ENCODE results near the gene DNAH3. TPM values are rescaled to one million over a fixed set of nuclear protein-coding genes. Genes with fewer than 3 reads are reported as not detected.
"Not testable (repeated sequence)": the region's sequence is repeated elsewhere in the genome, so short reads cannot be mapped to it uniquely, and the experiment has no call there.

DNAH3 gene, protein sequence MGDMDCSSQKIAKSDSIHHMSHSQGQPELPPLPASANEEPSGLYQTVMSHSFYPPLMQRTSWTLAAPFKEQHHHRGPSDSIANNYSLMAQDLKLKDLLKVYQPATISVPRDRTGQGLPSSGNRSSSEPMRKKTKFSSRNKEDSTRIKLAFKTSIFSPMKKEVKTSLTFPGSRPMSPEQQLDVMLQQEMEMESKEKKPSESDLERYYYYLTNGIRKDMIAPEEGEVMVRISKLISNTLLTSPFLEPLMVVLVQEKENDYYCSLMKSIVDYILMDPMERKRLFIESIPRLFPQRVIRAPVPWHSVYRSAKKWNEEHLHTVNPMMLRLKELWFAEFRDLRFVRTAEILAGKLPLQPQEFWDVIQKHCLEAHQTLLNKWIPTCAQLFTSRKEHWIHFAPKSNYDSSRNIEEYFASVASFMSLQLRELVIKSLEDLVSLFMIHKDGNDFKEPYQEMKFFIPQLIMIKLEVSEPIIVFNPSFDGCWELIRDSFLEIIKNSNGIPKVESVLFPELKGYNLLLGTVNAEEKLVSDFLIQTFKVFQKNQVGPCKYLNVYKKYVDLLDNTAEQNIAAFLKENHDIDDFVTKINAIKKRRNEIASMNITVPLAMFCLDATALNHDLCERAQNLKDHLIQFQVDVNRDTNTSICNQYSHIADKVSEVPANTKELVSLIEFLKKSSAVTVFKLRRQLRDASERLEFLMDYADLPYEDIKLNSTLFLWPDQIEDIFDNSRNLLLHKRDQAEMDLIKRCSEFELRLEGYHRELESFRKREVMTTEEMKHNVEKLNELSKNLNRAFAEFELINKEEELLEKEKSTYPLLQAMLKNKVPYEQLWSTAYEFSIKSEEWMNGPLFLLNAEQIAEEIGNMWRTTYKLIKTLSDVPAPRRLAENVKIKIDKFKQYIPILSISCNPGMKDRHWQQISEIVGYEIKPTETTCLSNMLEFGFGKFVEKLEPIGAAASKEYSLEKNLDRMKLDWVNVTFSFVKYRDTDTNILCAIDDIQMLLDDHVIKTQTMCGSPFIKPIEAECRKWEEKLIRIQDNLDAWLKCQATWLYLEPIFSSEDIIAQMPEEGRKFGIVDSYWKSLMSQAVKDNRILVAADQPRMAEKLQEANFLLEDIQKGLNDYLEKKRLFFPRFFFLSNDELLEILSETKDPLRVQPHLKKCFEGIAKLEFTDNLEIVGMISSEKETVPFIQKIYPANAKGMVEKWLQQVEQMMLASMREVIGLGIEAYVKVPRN (N-terminal part only)
- under 1 TPM; 0.02 to 0.03 TPM for total RNA-seq

- no peak within 1 kb of the TSS for H3K27ac Mint-ChIP-seq
- CTCF ChIA-PET, result interaction anchor here (0.8 kb wide), 1 partner anchor 27 kb away, joined by 4 read pairs; no protein-coding TSS in a partner anchor
- H3K4me3 Mint-ChIP-seq, result no peak within 1 kb of the TSS
- no peaks in the 10 kb centered on the region for H3K4me1 Mint-ChIP-seq
- DNase-seq (no peak), ATAC-seq (no peak)
- H3K36me3 Mint-ChIP-seq, result no peaks in the 10 kb centered on the region
- H3K9me3 Mint-ChIP-seq (ENCODE audit: low read depth), result no peaks in the 10 kb centered on the region
- peaks cover 32% of the 10 kb centered on the region for H3K27me3 Mint-ChIP-seq
Observed at GRCh38 chr16:21150375-21151001, at the start of gene DNAH3. TSS of gene DNAH3 (minus strand) at chr16:21150846. CDS start at chr16:21150319, 527 bp downstream.

DNA sequence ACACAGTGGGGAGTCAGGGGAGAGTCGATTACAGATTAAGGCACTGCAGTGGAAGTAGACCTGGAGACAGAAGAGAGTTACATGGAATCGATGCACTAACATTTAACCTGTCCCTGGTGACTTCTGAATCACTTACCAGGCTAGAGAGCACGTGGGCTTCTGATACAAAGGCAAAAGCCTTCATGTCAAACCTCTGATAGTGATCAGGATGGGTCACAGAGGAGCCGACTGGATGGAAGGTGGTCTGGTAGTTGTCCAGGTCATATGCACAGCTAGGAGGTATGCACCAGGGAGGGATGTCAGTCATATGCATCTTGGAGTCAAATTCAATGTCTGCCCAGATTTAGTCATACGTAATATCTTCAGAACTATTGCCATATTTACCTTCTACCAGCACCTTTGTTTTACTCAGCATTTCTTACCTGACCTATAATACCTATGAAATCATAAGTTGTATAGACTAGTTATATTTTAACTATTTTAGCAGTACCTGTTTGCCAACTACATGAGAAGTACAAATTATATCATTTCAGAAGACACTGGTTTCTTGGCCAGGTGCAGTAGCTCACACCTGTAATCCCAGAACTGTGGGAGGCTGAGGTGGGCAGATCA, 49.1 kb upstream of the DNAH3 start:
- Mint-ChIP-seq H3K4me3 (no peak overlapping the region), H3K36me3 (no peaks in the 10 kb centered on the region), H3K9me3 (ENCODE audit: low read depth) (no peaks in the 10 kb centered on the region), H3K27me3 (peaks cover 54% of the 10 kb centered on the region), H3K27ac (no peak overlapping the region), H3K4me1 (no peaks in the 10 kb centered on the region)
- ATAC-seq, result no peak
- CTCF ChIA-PET, result no interaction called here
- DNase-seq, result no peak

GRCh38 chr16:21197621-21198020, 47.0 kb upstream of the DNAH3 start:
- ATAC-seq (no peak), DNase-seq (no peak)
- Mint-ChIP-seq H3K9me3 (ENCODE audit: low read depth) (no peaks in the 10 kb centered on the region), H3K4me3 (no peak overlapping the region), H3K4me1 (no peaks in the 10 kb centered on the region), H3K27ac (no peak overlapping the region), H3K27me3 (peaks cover 55% of the 10 kb centered on the region), H3K36me3 (no peaks in the 10 kb centered on the region)
- CTCF ChIA-PET, result no interaction called here

DNA sequence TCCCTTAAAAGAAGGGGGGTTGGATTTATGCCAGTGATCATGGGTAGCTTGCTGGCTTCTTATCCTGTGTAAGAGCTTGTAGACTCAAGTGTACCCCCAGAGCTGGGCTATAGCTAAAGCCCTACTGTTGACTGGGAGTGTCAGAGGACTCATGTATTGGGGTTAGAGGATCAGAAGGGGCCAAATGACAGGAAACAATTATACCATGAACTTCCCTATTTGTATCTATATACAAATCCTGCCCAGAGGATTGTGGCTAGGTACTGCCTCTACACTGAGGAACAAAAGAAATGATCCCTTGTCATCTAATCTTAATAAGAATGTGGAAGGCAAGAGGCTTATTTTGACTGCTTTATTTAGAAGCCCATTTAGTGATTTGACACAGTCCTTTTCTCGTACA, 46.5 kb upstream of the DNAH3 start:
- Mint-ChIP-seq H3K27ac (no peak overlapping the region), H3K4me3 (no peak overlapping the region), H3K4me1 (no peaks in the 10 kb centered on the region), H3K27me3 (peaks cover 53% of the 10 kb centered on the region), H3K36me3 (no peaks in the 10 kb centered on the region), H3K9me3 (ENCODE audit: low read depth) (no peaks in the 10 kb centered on the region)
- CTCF ChIA-PET, result interaction anchor here (0.9 kb wide), 1 partner anchor 9 kb away, joined by 4 read pairs; no protein-coding TSS in a partner anchor
- DNase-seq, result no peak
- ATAC-seq, result no peak

DNA sequence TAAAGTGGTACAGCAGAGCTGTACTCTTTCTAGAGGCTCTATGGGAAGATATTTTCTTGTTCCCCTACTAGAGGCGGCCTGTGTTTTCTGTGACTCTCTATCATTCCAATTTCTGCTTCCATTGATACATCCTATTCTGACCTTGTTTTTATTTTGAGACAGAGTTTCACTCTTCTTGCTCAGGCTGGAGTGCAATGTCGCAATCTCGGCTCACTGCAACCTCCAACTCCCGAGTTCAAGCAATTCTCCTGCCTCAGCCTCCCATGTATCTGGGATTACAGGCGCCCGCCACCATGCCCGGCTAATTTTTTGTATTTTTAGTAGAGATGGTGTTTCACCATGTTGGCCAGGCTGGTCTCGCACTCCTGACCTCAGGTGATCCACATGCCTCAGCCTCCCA, 44.7 kb upstream of the DNAH3 start:
- H3K27ac Mint-ChIP-seq; DNase-seq; H3K4me1 Mint-ChIP-seq; H3K4me3 Mint-ChIP-seq; H3K9me3 Mint-ChIP-seq (ENCODE audit: low read depth); H3K36me3 Mint-ChIP-seq; ATAC-seq: not testable (repeated sequence)
- CTCF ChIA-PET, result interaction anchor here (1.0 kb wide), 1 partner anchor 41 kb away, joined by 3 read pairs; no protein-coding TSS in a partner anchor
- H3K27me3 Mint-ChIP-seq, result peaks cover 50% of the 10 kb centered on the region

GRCh38 chr16:21194771-21195301, 44.2 kb upstream of the DNAH3 start:
- no peak overlapping the region for H3K4me3 Mint-ChIP-seq
- no peaks in the 10 kb centered on the region for H3K4me1 Mint-ChIP-seq
- CTCF ChIA-PET, result interaction anchor here (1.0 kb wide), 1 partner anchor 40 kb away, joined by 3 read pairs; no protein-coding TSS in a partner anchor
- ATAC-seq (no peak), DNase-seq (no peak)
- no peaks in the 10 kb centered on the region for H3K9me3 Mint-ChIP-seq (ENCODE audit: low read depth)
- H3K27ac Mint-ChIP-seq, result no peak overlapping the region
- no peaks in the 10 kb centered on the region for H3K36me3 Mint-ChIP-seq
- H3K27me3 Mint-ChIP-seq, result peaks cover 53% of the 10 kb centered on the region

DNA sequence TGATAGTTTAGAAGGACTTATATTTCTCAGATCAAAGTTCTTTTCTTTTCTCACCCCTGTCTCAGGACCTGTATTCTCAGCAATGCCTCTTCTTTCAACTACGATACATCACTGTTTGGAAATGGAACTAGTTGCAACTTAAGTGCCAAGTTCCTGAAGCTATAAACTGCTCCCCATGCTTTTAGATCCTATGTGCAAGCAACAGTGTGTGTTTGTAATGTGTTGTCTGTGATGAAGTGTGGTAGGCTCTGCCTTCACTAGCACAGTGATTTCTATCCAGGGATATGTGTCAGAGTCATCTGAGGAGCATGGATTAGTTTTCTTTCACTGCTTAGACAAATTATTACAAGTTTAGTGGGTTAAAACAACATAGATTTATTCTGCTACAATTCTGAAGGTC, 42.3 kb upstream of the DNAH3 start:
- no peak for DNase-seq
- ATAC-seq, result no peak
- peaks cover 45% of the 10 kb centered on the region for H3K27me3 Mint-ChIP-seq
- H3K36me3 Mint-ChIP-seq, result no peaks in the 10 kb centered on the region
- no peak overlapping the region for H3K4me3 Mint-ChIP-seq
- peaks cover 3% of the 10 kb centered on the region for H3K4me1 Mint-ChIP-seq
- CTCF ChIA-PET, result no interaction called here
- no peaks in the 10 kb centered on the region for H3K9me3 Mint-ChIP-seq (ENCODE audit: low read depth)
- no peak overlapping the region for H3K27ac Mint-ChIP-seq

GRCh38 chr16:21190599-21190998, 40.0 kb upstream of the DNAH3 start:
- DNase-seq, result no peak
- Mint-ChIP-seq H3K27me3 (peaks cover 32% of the 10 kb centered on the region), H3K27ac (no peak overlapping the region), H3K36me3 (no peaks in the 10 kb centered on the region), H3K4me1 (peaks cover 3% of the 10 kb centered on the region), H3K4me3 (no peak overlapping the region), H3K9me3 (ENCODE audit: low read depth) (no peaks in the 10 kb centered on the region)
- ATAC-seq, result no peak
- CTCF ChIA-PET, result no interaction called here

- Mint-ChIP-seq H3K36me3 (no peaks in the 10 kb centered on the region), H3K27ac (no peak overlapping the region), H3K4me1 (peaks cover 3% of the 10 kb centered on the region), H3K4me3 (no peak overlapping the region), H3K9me3 (ENCODE audit: low read depth) (peaks cover 2% of the 10 kb centered on the region), H3K27me3 (peaks cover 28% of the 10 kb centered on the region)
- ATAC-seq (no peak), DNase-seq (no peak)
- CTCF ChIA-PET, result interaction anchor here (1.2 to 2.9 kb wide), 6 partner anchors 10 to 363 kb away, joined by 3 to 16 read pairs (median 6); partner anchors contain the start of genes CRYM and ZP2
Observed at GRCh38 chr16:21190013-21190412, 39.4 kb upstream of the DNAH3 start.

DNA sequence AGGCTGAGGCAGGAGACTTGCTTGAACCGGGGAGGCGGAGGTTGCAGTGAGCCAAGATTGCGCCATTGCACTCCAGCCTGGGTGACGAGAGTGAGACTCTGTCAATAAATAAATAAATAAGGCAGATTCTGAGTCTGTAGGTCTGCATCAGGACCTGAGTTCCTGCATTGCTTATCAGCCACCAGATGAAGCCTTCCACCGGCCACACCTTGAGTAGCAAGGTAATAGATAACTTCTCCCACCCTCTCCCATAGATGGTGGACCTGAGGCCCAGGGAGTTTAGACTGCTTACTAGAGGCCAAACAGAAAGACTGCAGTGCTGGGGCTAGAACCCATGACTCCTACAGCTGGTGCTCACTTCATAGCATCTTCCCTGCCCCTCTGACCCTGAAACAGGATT, 38.7 kb upstream of the DNAH3 start:
- ATAC-seq (no peak), DNase-seq (no peak)
- no peak overlapping the region for H3K27ac Mint-ChIP-seq
- peaks cover 21% of the 10 kb centered on the region for H3K27me3 Mint-ChIP-seq
- H3K36me3 Mint-ChIP-seq, result peaks cover 3% of the 10 kb centered on the region
- CTCF ChIA-PET, result interaction anchor here (0.6 to 2.9 kb wide), 14 partner anchors 7 to 1676 kb away, joined by 3 to 16 read pairs (median 4); partner anchors contain the start of genes CRYM, DCUN1D3, LDAF1 and ZP2
- peaks cover 10% of the 10 kb centered on the region for H3K4me1 Mint-ChIP-seq
- H3K9me3 Mint-ChIP-seq (ENCODE audit: low read depth), result peaks cover 5% of the 10 kb centered on the region
- no peak overlapping the region for H3K4me3 Mint-ChIP-seq

DNA sequence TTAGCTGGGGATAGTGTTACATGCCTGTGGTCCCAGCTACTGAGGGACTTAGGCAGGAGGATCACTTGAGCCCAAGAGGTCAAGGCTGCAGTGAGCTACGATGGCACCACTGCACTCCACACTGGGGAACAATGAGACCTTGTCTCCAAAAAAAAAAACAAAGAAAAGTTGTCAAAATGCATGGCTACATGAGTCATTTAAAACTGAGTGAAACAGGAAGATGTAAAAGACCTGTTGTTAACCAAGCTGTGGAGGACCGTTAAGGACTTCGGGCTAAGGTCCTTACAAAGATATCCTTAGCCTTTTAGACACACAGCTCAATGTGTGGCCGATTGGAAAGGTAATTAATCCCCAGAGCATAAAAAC, 35.7 kb upstream of the DNAH3 start:
- peaks cover 10% of the 10 kb centered on the region for H3K4me1 Mint-ChIP-seq
- no peak overlapping the region for H3K4me3 Mint-ChIP-seq
- H3K9me3 Mint-ChIP-seq (ENCODE audit: low read depth), result peaks cover 7% of the 10 kb centered on the region
- no peak for ATAC-seq
- no peak for DNase-seq
- H3K36me3 Mint-ChIP-seq, result peaks cover 21% of the 10 kb centered on the region
- CTCF ChIA-PET, result interaction anchor here (0.5 to 1.4 kb wide), 3 partner anchors 29 to 343 kb away, joined by 3 to 4 read pairs (median 3); no protein-coding TSS in a partner anchor
- no peak overlapping the region for H3K27ac Mint-ChIP-seq
- H3K27me3 Mint-ChIP-seq, result peaks cover 5% of the 10 kb centered on the region
